ENCODE measurements around the gene CTNNA2. TPM values are rescaled to one million over a fixed set of nuclear protein-coding genes. Genes with fewer than 3 reads are reported as not detected.

The CTNNA2 gene
- polyA plus RNA-seq, 1 of the 3 experiments (the other 2 are of a cell fraction), result 0.30 TPM

- Histone ChIP-seq H3K27me3 (ENCODE audit: insufficient read depth) (no peaks in the 10 kb centered on the region), H3K4me3 (ENCODE audit: low read depth in 2 of 2, low read length in 1 of 2) (no peak overlapping the region), H3K79me2 (ENCODE audit: insufficient read depth) (no peaks in the 10 kb centered on the region), H3K4me1 (ENCODE audit: control insufficient read depth in 1 of 2, insufficient read depth in 2 of 2, low read depth in 1 of 2, low read length in 1 of 2) (peaks cover 0 to 3% of the 10 kb centered on the region in 2 experiments; a peak in 2 of 4 replicates), H4K20me1 (ENCODE audit: insufficient read depth) (no peaks in the 10 kb centered on the region), H3K9ac (no peak overlapping the region), H3K36me3 (replicated peaks in 1 of 2; ENCODE audit: control insufficient read depth in 1 of 2, insufficient read depth in 2 of 2, low read length in 1 of 2) (no peaks in the 10 kb centered on the region), H3K9me2 (no peaks in the 10 kb centered on the region), H3K4me2 (no peak overlapping the region), H3K27ac (ENCODE audit: low read depth in 2 of 2, low read length in 1 of 2) (no peak overlapping the region), H3K9me3 (no peaks in the 10 kb centered on the region), H2AFZ (ENCODE audit: low read depth) (no peak overlapping the region), H3F3A (replicated peaks; ENCODE audit: insufficient read depth) (no peaks in the 10 kb centered on the region)
- ChIA-PET POLR2A (no interaction called here), CTCF (no interaction called here)
- no peak for DNase-seq
- TF ChIP-seq GATA2 (CRISPR knock-in tag; IDR thresholded peaks at IDR 0.05), result no peak
- TF ChIP-seq POLR2AphosphoS5 (IDR thresholded peaks at IDR 0.05; ENCODE audit: low read depth, low read length), result no peak
- TF ChIP-seq USF2 (IDR thresholded peaks at IDR 0.05; ENCODE audit: borderline replicate concordance, low read depth, low read length), result no peak
- TF ChIP-seq FOSL2 (IDR thresholded peaks at IDR 0.05; ENCODE audit: borderline replicate concordance, low read depth), result no peak
- TF ChIP-seq FOXJ3 (CRISPR knock-in tag; IDR thresholded peaks at IDR 0.05), result no peak
- no peak for TF ChIP-seq YY1 (IDR thresholded peaks at IDR 0.05; ENCODE audit: low read depth)
- TF ChIP-seq PBX3 (IDR thresholded peaks at IDR 0.05), result no peak
- no peak for TF ChIP-seq MAX (IDR thresholded peaks at IDR 0.05; ENCODE audit: low read depth)
- 53% methylated on average over 6 of the region's 6 CpGs for WGBS (ENCODE audit: low lambda C conversion rate)
These were observed 67.3 kb downstream of the CTNNA2 start for GRCh38 chr2:79580175-79580574.

- POLR2A ChIA-PET, result no interaction called here
- Histone ChIP-seq H3K36me3 (replicated peaks in 1 of 2; ENCODE audit: control insufficient read depth in 1 of 2, insufficient read depth in 2 of 2, low read length in 1 of 2) (no peaks in the 10 kb centered on the region), H4K20me1 (ENCODE audit: insufficient read depth) (no peaks in the 10 kb centered on the region), H3K27me3 (ENCODE audit: insufficient read depth) (no peaks in the 10 kb centered on the region), H2AFZ (ENCODE audit: low read depth) (no peak overlapping the region), H3K4me2 (no peak overlapping the region), H3K79me2 (ENCODE audit: insufficient read depth) (no peaks in the 10 kb centered on the region), H3K9me3 (no peaks in the 10 kb centered on the region), H3K9ac (no peak overlapping the region), H3K27ac (ENCODE audit: low read depth in 2 of 2, low read length in 1 of 2) (peak overlapping the region in 1 of 2 experiments; percentile 34; a peak in 1 of 4 replicates), H3K4me1 (ENCODE audit: control insufficient read depth in 1 of 2, insufficient read depth in 2 of 2, low read depth in 1 of 2, low read length in 1 of 2) (peaks cover 0 to 9% of the 10 kb centered on the region in 2 experiments; a peak in 2 of 4 replicates), H3K9me2 (no peaks in the 10 kb centered on the region), H3F3A (replicated peaks; ENCODE audit: insufficient read depth) (no peaks in the 10 kb centered on the region), H3K4me3 (ENCODE audit: low read depth in 2 of 2, low read length in 1 of 2) (no peak overlapping the region)
- CTCF ChIA-PET, result interaction anchor here (0.5 kb wide), 1 partner anchor 275 kb away, joined by 3 read pairs; no protein-coding TSS in a partner anchor
- TF ChIP-seq RCOR1 (IDR thresholded peaks at IDR 0.05; ENCODE audit: low read length) (no peak), NRF1 (IDR thresholded peaks at IDR 0.05; ENCODE audit: low read depth, low read length) (no peak), ELF1 (IDR thresholded peaks at IDR 0.05) (no peak)
- DNase-seq, result peak; percentile 16
- WGBS (ENCODE audit: low lambda C conversion rate), result 41% methylated on average over 11 of the region's 11 CpGs
These were observed 73.0 kb downstream of the CTNNA2 start for GRCh38 chr2:79585701-79586433.

All from SK-N-SH (cell line).